GM19023 (cell line): ENCODE measurements around the gene PTPRE.

Experiments
- ATAC-seq: cut with Tn5 transposase; IDR thresholded peaks from one replicate; pipeline ENCODE4 v1.9.1; 2021; ENCODE audit warnings: mild to moderate bottlenecking, moderate library complexity; ENCODE audit not compliant: unreplicated experiment

Gene PTPRE

DNA sequence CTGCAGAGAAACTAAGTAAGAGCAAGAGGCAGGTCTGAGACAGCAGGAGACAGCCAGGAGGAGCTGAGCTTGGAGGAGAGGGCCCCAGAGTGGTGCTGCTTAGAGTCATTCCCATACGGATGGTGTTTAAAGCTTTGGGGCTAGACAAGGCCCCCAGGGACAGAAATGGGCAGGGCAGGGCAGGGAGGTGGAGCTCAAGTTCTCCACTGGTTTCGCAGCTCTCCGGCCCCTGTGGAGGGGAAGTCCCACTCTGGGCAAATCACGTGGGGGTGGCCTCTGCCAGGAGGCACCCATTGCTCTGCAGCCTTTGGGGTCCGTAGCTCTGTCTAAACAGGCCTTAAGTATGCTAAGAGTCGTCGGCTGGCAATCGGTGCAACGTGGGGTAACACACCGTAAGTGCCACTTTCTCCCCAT, 1.0 kb upstream of the PTPRE start:
- ATAC-seq: no peak

DNA sequence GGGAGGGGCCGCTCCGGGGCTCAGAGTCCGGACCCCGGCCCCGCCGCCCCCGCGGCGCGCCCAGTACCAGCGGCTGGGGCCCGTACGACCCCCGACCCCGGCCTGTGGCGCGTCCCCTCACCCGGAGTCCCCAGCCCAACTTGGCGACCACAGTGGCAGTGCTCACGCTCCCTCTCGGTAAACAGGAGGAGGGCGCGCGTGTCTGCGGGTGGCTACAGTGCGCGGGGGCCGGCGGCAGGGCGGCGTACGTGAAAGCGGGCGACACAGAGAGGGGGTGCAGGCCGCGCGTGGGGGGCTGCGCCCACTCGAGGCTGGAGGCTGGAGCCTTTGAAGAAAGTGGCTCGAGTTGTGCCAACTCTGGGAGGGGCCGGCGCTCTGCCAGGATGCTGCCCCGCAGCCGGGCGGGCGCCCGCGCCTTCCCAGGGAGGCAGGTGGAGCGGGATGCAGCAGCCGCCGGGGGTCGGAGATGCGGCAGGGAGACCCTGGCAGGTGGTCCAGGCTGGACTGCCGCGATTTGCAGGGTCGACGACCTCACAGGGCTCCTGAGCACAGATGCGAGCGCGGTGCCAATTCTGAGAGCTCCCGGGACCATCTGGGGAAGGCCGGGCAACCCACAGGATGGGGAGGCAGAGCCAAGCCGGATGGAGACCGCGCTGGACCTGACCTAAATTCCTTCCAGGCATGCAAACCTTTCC, 655 bp downstream of the PTPRE start:
- no peak for ATAC-seq

- no peak for ATAC-seq
Observed at GRCh38 chr10:127908106-127908958, 1.4 kb downstream of the PTPRE start.

DNA sequence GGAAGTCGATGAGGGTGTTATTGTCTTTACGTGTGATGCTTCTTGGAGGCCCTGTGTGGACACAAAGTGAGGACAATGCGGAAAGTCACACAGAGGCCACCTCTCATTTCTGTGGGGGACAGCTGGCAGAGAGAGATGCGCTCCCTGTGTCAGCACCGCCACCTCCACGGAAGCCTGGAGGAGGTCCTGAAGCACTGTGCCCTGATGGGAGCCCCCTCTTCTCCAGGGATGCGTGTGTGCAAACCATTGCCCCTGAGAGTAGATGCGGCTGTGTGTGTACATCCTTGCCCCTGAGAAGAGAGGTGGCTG, 2.0 kb downstream of the PTPRE start:
- ATAC-seq: no peak

DNA sequence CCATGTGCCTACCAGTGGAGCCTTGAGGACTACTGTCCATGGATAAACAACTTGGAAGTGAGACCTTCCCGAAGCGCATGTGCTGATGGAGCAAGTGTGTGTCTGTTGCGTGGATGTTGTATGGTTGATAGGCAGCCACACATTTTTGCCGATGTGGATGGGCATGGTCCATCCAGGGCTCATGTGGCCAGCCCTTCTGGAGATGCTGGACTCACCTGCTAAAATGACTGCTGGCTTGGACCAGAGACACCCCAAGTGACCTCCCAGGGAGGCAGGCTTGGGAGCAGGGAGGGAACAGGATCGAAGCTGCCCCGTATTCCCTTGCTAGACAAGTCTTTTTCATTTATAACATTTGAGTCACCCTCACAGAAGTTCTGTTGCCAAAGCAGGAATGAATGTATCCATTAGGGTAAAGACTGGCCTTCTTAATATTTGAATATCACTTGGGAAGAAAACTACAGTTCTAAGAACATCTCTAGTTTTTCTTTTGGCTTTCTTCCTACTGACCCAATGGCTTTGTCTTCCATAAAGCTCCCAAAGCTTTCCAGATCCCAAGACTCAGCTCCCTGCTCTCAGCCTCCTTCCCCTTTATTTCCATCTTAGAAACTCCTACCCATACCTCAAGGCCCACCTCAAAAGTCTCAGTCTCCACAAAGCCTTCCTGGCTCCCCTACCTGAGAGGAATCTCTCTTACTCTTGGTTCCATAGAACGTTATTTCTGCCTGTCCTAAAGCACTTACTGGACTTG, 3.0 kb downstream of the PTPRE start:
- no peak for ATAC-seq

- no peak for ATAC-seq
Observed at GRCh38 chr10:127910464-127910770, 3.5 kb downstream of the PTPRE start.

GRCh38 chr10:127911218-127911866, 4.4 kb downstream of the PTPRE start:
- ATAC-seq: no peak

- ATAC-seq: no peak
Observed at GRCh38 chr10:127911867-127912257, 5.0 kb downstream of the PTPRE start.

GRCh38 chr10:127912607-127913367, 5.9 kb downstream of the PTPRE start:
- ATAC-seq: no peak

GRCh38 chr10:127913368-127913759, 6.5 kb downstream of the PTPRE start:
- ATAC-seq: no peak

DNA sequence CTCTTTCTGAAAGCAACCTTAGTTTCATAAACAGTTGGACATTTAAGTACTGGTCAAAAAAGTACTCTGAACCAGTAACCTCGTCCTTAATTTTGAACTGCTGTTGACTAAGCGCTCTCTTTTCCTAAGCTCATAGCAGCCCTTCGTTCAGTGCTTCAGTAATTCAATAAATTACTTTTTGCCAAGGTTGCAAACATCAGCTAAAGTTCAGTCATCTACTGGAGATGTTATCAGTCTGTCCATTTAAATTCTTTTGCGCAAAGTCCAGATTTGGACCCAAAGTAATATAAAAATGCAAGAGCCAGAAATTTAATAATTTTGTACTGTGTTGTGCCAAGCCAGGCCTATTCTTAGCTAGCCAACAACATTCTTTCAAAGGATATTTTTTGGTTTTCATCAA, 8.4 kb downstream of the PTPRE start:
- no peak for ATAC-seq

- ATAC-seq: no peak
Observed at GRCh38 chr10:127916826-127917225, 9.9 kb downstream of the PTPRE start.

- no peak for ATAC-seq
Observed at GRCh38 chr10:127918572-127918971, 11.7 kb downstream of the PTPRE start.

DNA sequence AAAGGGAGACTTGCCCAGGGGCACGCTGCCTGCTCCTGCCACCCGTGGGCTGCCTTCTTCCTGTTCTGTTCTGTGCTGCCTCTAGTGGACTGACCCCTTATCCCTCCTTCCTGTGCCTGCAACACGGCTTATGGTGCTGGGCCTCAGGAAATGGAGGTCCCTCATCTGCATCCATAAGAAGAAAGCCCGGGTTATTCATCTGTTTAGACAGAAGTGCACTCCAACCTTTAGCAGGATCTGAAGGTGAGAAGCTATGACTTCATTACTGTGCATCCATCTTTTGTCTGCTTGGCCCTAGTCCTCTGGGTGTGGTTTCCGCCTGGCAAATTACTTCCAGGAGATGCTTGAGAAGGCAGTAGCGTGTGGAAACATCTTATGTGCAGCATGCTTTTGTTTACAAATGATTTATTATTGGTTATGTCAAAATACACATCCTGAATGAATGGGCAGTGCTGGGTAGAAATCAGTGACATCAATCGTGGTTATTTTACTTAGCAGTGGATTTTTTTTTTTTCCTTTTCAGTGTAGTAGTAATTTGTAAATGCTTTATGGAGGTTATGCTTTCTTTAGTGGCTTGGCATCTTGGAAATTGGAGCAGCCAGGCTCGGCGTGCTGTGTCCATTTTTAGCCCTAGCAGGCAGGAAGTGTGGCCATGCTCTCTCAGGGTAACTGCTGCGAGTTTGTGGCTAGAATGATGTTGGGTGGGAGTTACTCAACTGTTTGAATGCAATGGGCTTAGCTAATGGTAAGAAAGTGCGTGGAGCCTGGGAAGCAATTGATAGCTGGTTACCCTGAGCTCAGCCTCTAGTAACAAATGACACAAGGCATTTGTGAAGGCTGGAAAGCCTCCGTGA, 12.7 kb downstream of the PTPRE start:
- ATAC-seq: no peak

GRCh38 chr10:127920306-127921074, 13.6 kb downstream of the PTPRE start:
- no peak for ATAC-seq

DNA sequence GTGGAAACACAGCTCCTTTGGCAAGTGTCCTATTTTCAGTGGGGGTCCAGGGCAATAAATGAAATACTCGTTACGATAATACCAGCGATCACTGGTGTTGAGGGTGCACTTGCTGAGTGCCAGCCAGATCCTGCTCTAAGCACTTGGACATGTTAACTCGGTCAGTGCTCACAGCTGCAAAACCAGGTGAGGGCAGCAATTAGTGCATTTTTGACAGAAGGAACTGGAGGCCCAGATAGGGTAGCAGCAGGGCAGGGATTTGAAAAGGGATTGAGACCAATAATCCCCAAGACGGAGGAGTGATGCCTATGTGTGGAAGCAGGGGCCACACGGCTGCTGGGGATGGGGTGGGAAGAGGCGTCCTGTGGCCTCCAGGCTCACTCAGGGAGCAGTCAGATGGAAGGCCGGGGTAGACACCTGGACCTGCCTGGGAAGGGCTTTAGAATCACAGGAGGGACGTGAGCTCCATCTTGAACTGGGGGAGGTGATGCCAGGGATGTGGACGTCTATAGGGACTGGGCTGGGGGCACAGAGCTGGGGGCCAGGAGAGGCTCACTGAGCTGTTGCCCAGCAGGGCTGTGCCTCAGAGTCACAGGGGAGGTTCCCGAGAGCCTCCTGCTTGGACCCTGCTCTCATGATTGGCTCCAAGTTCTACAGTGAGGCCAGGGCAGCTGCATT, 14.3 kb downstream of the PTPRE start:
- no peak for ATAC-seq

GRCh38 chr10:127921753-127922145, 14.8 kb downstream of the PTPRE start:
- ATAC-seq: no peak

- ATAC-seq: no peak
Observed at GRCh38 chr10:127922206-127922605, 15.3 kb downstream of the PTPRE start.
